Inflammatory macrophage treated with lipopolysaccharide for 1 hour (primary cell): Measurements from ENCODE around the gene DHFR.
"Not testable (repeated sequence)": the region's sequence is repeated elsewhere in the genome, so short reads cannot be mapped to it uniquely, and the experiment has no call there.

Experiments
- DNase-seq, 2 donors: peaks; one replicate each; pipeline ENCODE4 v3.0.0-alpha.2; 2020 to 2022

DHFR gene

GRCh38 chr5:80592761-80593160 is 62.0 kb downstream of the DHFR start:
- DNase-seq, result no peak

- no peak for DNase-seq
These were observed 62.7 kb downstream of the DHFR start for GRCh38 chr5:80592105-80592504.

GRCh38 chr5:80591352-80591751 is 63.4 kb downstream of the DHFR start:
- no peak for DNase-seq

- DNase-seq, result no peak
These were observed 64.0 kb downstream of the DHFR start for GRCh38 chr5:80590766-80591165.

- DNase-seq, result no peak
These were observed 65.8 kb downstream of the DHFR start for GRCh38 chr5:80588858-80589540.

GRCh38 chr5:80584770-80585169 is 70.0 kb downstream of the DHFR start:
- no peak for DNase-seq

- not testable (repeated sequence) for DNase-seq
These were observed 74.5 kb downstream of the DHFR start for GRCh38 chr5:80580291-80580690.

- no peak for DNase-seq
These were observed 75.7 kb downstream of the DHFR start for GRCh38 chr5:80579050-80579449.

GRCh38 chr5:80577707-80578106 is 77.1 kb downstream of the DHFR start:
- no peak for DNase-seq

- no peak for DNase-seq
These were observed 78.4 kb downstream of the DHFR start for GRCh38 chr5:80576383-80576782.
